GM10266 (cell line): Measurements from ENCODE around the gene DNAJC15.

Experiments
- DNase-seq: peaks from one replicate; pipeline ENCODE4 v3.0.0; 2012; ENCODE audit errors: extremely low spot score
- TF ChIP-seq, protein P1 (sequence below): IDR thresholded peaks from 2 replicates; pipeline ENCODE4 v1.5.1; 2012; ENCODE audit warnings: mild to moderate bottlenecking, low read depth; ENCODE audit not compliant: control insufficient read depth, insufficient read depth; ENCODE audit errors: missing control alignments

Gene DNAJC15

DNA sequence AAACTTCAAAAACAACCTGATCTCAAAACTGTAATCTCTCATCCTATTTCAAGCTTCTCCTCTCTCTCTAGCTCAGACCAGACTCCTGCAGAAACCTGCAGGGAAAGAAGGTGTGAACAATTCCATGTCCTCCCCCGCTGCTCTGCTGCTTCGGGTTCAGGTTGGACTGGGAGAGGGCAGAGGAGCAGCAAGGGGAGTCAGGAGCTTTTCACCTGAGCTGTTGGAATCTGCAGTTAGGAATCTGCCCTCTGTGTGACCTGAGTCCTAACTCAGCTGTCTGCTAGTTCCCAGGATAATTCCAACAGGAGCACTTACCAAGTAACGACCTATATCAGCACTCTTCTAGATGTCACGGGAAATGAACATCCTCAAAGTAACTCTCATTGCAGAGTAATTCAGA lies 118.3 kb downstream of the DNAJC15 start:
- DNase-seq, result no peak
- TF ChIP-seq, protein P1, sequence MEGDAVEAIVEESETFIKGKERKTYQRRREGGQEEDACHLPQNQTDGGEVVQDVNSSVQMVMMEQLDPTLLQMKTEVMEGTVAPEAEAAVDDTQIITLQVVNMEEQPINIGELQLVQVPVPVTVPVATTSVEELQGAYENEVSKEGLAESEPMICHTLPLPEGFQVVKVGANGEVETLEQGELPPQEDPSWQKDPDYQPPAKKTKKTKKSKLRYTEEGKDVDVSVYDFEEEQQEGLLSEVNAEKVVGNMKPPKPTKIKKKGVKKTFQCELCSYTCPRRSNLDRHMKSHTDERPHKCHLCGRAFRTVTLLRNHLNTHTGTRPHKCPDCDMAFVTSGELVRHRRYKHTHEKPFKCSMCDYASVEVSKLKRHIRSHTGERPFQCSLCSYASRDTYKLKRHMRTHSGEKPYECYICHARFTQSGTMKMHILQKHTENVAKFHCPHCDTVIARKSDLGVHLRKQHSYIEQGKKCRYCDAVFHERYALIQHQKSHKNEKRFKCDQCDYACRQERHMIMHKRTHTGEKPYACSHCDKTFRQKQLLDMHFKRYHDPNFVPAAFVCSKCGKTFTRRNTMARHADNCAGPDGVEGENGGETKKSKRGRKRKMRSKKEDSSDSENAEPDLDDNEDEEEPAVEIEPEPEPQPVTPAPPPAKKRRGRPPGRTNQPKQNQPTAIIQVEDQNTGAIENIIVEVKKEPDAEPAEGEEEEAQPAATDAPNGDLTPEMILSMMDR, result no peak

GRCh38 chr13:43143591-43143990 lies 120.2 kb downstream of the DNAJC15 start:
- TF ChIP-seq, protein P1, result no peak
- no peak for DNase-seq

DNA sequence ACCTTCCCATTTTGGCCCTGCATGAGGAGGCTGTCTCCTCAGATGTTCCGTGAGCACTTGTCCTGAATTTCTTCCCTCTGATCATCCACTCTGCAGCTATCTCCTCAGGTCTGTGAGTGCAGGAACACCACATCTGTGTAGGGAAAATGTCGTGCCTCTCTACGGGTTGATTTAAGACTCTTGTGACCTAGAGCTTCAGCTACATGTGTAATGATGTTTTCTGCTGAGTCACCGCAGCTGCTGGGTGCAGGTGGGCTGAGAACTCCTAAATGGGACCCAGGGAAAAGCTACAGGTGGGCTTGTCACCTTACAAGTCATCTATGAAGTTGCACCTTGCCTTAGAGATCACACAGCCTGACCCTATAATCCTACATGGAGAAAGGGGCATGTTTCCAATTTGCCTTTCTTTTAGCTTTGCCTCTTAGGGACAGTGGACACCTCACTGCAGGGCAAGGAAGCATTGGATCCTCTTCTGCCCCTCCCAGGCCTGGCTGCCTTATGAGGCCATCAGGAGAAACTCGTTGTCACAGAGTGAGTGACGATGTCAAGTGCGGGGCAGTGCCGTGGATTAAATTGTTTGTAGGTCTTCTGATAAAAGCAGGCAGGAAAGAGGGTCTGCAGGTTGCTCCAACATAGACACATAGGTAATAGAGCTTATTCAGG lies 122.3 kb downstream of the DNAJC15 start:
- TF ChIP-seq, protein P1, result no peak
- no peak for DNase-seq

DNA sequence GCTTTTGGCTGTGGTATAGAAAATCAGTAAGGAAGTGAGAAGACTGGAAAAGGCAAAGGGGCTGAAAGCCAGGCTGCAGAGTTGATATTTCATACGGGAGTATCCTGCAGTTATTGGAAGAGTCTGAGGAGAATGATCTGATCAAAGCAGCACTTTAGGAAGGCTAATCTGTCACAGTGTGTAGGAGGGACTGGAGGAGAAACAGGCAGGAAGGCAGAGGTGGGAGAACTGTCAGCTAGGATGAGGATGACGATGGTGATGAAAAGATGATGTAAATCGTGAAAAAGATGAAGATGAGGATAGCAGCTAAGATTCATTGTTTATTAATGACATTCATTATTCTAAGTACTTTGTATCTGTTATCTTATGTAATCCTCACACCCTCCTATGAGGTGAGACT lies 123.0 kb downstream of the DNAJC15 start:
- no peak for DNase-seq
- TF ChIP-seq, protein P1, result no peak

DNA sequence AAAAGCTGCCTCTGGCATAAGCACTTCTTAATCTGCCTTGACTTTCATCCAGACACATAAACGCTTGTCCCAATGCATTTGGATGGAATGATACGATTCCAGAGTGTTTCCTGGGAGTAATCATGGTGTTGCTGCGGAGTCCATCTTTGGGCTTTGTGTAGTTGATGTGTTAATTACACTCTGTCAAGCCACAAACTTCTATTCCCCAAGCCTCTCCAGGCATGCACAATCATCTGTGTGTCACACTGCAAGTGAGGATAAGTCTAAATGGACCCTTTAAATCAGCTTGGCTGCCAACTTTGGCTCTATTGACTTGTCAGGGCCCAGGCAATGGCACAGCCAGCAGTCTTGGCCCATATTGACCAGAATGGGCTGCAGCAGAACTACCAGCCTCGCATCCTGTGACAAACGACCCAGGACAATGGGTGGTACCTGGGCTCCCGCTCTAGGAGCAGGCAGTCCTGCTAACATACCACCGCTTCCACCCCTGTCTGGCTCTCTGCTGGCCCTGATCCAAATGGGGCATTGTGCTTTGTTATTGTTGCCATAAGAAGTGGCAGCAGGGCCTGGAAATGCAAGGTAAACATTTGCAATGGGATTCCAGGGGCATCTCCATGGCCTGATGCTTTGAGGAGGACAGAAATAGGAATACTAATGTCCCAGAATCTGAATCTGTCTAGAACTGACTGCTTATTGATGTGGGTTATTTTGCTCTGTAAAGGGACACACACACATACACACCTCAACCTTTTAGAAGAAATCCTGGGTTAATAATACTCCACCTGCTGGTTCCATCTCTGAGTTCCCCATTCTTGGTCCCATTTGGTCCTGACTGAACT lies 127.2 kb downstream of the DNAJC15 start:
- TF ChIP-seq, protein P1, result no peak
- DNase-seq, result no peak

GRCh38 chr13:43153436-43154090 lies 130.2 kb downstream of the DNAJC15 start:
- no peak for DNase-seq
- TF ChIP-seq, protein P1, result no peak
